ENCODE results near the gene C1QTNF1. TPM values are rescaled to one million over a fixed set of nuclear protein-coding genes. Genes with fewer than 3 reads are reported as not detected.

Gene C1QTNF1
- total and polyA plus RNA-seq, 2 experiments from 2014 or later = 9.5 to 13.3 TPM

DNA sequence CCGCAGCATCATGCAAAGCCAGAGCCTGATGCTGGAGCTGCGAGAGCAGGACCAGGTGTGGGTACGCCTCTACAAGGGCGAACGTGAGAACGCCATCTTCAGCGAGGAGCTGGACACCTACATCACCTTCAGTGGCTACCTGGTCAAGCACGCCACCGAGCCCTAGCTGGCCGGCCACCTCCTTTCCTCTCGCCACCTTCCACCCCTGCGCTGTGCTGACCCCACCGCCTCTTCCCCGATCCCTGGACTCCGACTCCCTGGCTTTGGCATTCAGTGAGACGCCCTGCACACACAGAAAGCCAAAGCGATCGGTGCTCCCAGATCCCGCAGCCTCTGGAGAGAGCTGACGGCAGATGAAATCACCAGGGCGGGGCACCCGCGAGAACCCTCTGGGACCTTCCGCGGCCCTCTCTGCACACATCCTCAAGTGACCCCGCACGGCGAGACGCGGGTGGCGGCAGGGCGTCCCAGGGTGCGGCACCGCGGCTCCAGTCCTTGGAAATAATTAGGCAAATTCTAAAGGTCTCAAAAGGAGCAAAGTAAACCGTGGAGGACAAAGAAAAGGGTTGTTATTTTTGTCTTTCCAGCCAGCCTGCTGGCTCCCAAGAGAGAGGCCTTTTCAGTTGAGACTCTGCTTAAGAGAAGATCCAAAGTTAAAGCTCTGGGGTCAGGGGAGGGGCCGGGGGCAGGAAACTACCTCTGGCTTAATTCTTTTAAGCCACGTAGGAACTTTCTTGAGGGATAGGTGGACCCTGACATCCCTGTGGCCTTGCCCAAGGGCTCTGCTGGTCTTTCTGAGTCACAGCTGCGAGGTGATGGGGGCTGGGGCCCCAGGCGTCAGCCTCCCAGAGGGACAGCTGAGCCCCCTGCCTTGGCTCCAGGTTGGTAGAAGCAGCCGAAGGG, 24.2 kb downstream of the C1QTNF1 start:
- DNase-seq (ENCODE audit: low spot score) = no peak
- Histone ChIP-seq H2AFZ (no peak overlapping the region), H3K9me3 (ENCODE audit: low read depth) (no peaks in the 10 kb centered on the region), H3K27ac (no peak overlapping the region), H3K27me3 (no peaks in the 10 kb centered on the region), H3K79me2 (no peaks in the 10 kb centered on the region), H3K36me3 (replicated peaks; ENCODE audit: insufficient read depth, low read depth) (no peaks in the 10 kb centered on the region), H3K4me2 (no peak overlapping the region), H3K4me1 (ENCODE audit: insufficient read depth) (peaks cover 7% of the 10 kb centered on the region), H3K9me2 (replicated peaks; ENCODE audit: insufficient read depth) (no peaks in the 10 kb centered on the region), H4K20me1 (ENCODE audit: insufficient read depth, poor library complexity, severe bottlenecking) (no peaks in the 10 kb centered on the region), H3K4me3 (no peak overlapping the region)
- TF ChIP-seq, protein P1, sequence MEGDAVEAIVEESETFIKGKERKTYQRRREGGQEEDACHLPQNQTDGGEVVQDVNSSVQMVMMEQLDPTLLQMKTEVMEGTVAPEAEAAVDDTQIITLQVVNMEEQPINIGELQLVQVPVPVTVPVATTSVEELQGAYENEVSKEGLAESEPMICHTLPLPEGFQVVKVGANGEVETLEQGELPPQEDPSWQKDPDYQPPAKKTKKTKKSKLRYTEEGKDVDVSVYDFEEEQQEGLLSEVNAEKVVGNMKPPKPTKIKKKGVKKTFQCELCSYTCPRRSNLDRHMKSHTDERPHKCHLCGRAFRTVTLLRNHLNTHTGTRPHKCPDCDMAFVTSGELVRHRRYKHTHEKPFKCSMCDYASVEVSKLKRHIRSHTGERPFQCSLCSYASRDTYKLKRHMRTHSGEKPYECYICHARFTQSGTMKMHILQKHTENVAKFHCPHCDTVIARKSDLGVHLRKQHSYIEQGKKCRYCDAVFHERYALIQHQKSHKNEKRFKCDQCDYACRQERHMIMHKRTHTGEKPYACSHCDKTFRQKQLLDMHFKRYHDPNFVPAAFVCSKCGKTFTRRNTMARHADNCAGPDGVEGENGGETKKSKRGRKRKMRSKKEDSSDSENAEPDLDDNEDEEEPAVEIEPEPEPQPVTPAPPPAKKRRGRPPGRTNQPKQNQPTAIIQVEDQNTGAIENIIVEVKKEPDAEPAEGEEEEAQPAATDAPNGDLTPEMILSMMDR (IDR thresholded peaks at IDR 0.05; ENCODE audit: poor library complexity) = no peak
- TF ChIP-seq EZH2 (IDR thresholded peaks at IDR 0.05; ENCODE audit: borderline replicate concordance) = no peak
- TF ChIP-seq EZH2phosphoT487 (IDR thresholded peaks at IDR 0.05; ENCODE audit: low read depth, severe bottlenecking, unreplicated experiment) = no peak
- 92% methylated on average over 41 of the region's 41 CpGs for WGBS (ENCODE audit: low lambda C conversion rate, missing lambda C conversion rate)

DNA sequence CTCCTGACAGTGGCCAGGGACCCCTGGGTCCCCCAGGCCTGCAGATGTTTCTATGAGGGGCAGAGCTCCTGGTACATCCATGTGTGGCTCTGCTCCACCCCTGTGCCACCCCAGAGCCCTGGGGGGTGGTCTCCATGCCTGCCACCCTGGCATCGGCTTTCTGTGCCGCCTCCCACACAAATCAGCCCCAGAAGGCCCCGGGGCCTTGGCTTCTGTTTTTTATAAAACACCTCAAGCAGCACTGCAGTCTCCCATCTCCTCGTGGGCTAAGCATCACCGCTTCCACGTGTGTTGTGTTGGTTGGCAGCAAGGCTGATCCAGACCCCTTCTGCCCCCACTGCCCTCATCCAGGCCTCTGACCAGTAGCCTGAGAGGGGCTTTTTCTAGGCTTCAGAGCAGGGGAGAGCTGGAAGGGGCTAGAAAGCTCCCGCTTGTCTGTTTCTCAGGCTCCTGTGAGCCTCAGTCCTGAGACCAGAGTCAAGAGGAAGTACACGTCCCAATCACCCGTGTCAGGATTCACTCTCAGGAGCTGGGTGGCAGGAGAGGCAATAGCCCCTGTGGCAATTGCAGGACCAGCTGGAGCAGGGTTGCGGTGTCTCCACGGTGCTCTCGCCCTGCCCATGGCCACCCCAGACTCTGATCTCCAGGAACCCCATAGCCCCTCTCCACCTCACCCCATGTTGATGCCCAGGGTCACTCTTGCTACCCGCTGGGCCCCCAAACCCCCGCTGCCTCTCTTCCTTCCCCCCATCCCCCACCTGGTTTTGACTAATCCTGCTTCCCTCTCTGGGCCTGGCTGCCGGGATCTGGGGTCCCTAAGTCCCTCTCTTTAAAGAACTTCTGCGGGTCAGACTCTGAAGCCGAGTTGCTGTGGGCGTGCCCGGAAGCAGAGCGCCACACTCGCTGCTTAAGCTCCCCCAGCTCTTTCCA, 25.1 kb downstream of the C1QTNF1 start:
- H3K4me2 ChIP-seq = no peak overlapping the region
- H3K27ac ChIP-seq = no peak overlapping the region
- WGBS (ENCODE audit: low lambda C conversion rate, missing lambda C conversion rate) = 86% methylated on average over 21 of the region's 21 CpGs
- H3K36me3 ChIP-seq (replicated peaks; ENCODE audit: insufficient read depth, low read depth) = no peaks in the 10 kb centered on the region
- no peaks in the 10 kb centered on the region for H3K27me3 ChIP-seq
- no peak for DNase-seq (ENCODE audit: low spot score)
- no peaks in the 10 kb centered on the region for H3K79me2 ChIP-seq
- H3K4me1 ChIP-seq (ENCODE audit: insufficient read depth) = peaks cover 7% of the 10 kb centered on the region
- no peaks in the 10 kb centered on the region for H4K20me1 ChIP-seq (ENCODE audit: insufficient read depth, poor library complexity, severe bottlenecking)
- no peak overlapping the region for H3K4me3 ChIP-seq
- no peaks in the 10 kb centered on the region for H3K9me3 ChIP-seq (ENCODE audit: low read depth)
- no peak for TF ChIP-seq EZH2phosphoT487 (IDR thresholded peaks at IDR 0.05; ENCODE audit: low read depth, severe bottlenecking, unreplicated experiment)
- H2AFZ ChIP-seq = no peak overlapping the region
- H3K9me2 ChIP-seq (replicated peaks; ENCODE audit: insufficient read depth) = no peaks in the 10 kb centered on the region

DNA sequence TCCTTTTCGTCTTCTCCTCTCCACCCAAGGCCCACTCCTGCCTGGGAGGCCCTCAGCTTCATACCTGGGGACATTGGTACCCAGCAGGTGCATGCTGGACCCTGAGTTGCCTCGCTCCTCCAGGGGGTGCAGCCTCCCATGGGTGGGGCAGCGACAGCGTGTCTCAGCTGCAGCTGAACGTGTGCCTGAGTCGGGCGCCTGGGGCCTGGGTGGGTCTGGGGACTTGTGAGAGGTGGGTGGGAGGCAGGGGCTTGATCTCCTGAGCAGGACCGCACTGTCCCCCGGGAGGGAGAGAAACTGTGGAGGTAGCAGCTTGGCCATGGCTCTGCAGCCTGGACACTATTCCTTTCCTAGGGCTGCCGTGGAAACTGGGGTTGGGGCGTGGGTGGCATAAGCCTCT, 25.9 kb downstream of the C1QTNF1 start:
- no peaks in the 10 kb centered on the region for H3K9me3 ChIP-seq (ENCODE audit: low read depth)
- H3K9me2 ChIP-seq (replicated peaks; ENCODE audit: insufficient read depth) = no peaks in the 10 kb centered on the region

More for the DNA sequence above, 25.9 kb downstream of the C1QTNF1 start:
- Histone ChIP-seq H3K27ac (no peak overlapping the region), H3K4me2 (no peak overlapping the region), H3K4me3 (no peak overlapping the region), H3K4me1 (ENCODE audit: insufficient read depth) (peaks cover 7% of the 10 kb centered on the region), H3K79me2 (no peaks in the 10 kb centered on the region), H3K36me3 (replicated peaks; ENCODE audit: insufficient read depth, low read depth) (no peaks in the 10 kb centered on the region), H3K27me3 (no peaks in the 10 kb centered on the region), H4K20me1 (ENCODE audit: insufficient read depth, poor library complexity, severe bottlenecking) (no peaks in the 10 kb centered on the region), H2AFZ (no peak overlapping the region)
- WGBS (ENCODE audit: low lambda C conversion rate, missing lambda C conversion rate) = 92% methylated on average over 11 of the region's 11 CpGs
- TF ChIP-seq EZH2phosphoT487 (IDR thresholded peaks at IDR 0.05; ENCODE audit: low read depth, severe bottlenecking, unreplicated experiment) (no peak), EZH2 (IDR thresholded peaks at IDR 0.05; ENCODE audit: borderline replicate concordance) (no peak)
- TF ChIP-seq, protein P1 (IDR thresholded peaks at IDR 0.05; ENCODE audit: poor library complexity) = no peak
- no peak for DNase-seq (ENCODE audit: low spot score)

Data from hepatocyte (in vitro differentiated cells).